Dedifferentiated amniotic fluid mesenchymal stem cell (primary cell): ENCODE measurements around the gene IFT25.
"Not testable (repeated sequence)": the region's sequence is repeated elsewhere in the genome, so short reads cannot be mapped to it uniquely, and the experiment has no call there.

ENCODE experiments used
- DNase-seq: peaks from one replicate; pipeline ENCODE4 v3.0.0-alpha.2; 2016; ENCODE audit errors: extremely low spot score

IFT25 gene

GRCh38 chr1:53945433-53946251, at the start of gene IFT25:
TSS of gene IFT25 (minus strand) at chr1:53945699. CDS start at chr1:53940082, 5,617 bp downstream.
- peak; percentile 94 for DNase-seq

DNA sequence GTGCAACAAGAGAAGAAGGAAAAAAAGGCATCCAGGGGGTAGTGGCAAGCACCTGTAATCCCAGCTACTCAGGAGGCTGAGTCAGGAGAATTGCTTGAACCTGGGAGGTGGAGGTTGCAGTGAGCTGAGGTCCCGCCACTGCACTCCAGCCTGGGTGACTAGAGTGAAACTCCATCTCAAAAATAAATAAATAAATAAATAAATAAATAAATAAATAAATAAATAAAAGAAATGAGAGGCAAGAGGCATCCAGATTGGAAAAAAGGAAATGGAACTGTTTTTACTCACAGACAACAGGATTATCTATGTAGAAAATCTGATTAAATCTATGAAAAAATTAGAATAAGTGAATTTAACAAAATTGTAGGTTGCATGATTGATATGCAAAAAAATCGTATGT, 49.0 kb upstream of the IFT25 start:
- DNase-seq, result not testable (repeated sequence)

GRCh38 chr1:53992085-53992874, 46.8 kb upstream of the IFT25 start:
- no peak for DNase-seq

DNA sequence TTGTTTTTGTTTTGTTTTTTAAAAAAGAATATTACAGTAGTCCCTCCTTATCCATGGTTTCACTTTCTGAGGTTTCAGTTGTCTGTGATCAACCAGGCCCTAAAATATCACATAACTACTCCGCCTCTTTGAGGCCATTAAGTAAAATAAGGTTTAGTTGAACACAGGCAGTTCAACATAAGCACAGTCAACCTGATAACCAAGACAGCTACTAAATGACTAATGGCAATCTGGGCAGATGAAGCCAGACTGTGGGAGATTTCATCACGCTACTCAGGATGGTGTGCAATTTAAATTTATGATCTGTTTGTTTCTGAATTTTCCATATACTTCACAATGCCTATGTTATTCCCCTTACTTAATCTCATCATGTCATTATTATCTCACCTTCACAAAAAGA, 42.4 kb upstream of the IFT25 start:
- DNase-seq, result no peak

GRCh38 chr1:53986458-53986857, 41.0 kb upstream of the IFT25 start:
- DNase-seq, result no peak

GRCh38 chr1:53984726-53985125, 39.2 kb upstream of the IFT25 start:
- DNase-seq, result no peak

DNA sequence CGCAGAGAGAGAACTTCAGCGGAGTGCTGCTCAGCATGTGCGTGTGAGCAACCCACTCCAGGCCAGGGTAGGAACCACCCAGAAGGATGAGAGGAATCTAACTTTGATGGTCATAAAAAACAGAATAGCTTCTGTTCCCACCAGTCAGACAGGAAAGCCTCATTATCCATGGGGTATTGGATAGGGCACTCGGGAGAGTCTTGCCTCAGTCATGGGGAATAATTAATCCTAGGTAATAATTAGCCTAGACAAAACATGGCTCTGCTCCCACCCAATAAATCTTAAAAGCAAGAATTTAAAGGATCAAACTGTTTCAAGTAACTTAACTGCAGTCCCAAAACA, 37.2 kb upstream of the IFT25 start:
- DNase-seq, result no peak

DNA sequence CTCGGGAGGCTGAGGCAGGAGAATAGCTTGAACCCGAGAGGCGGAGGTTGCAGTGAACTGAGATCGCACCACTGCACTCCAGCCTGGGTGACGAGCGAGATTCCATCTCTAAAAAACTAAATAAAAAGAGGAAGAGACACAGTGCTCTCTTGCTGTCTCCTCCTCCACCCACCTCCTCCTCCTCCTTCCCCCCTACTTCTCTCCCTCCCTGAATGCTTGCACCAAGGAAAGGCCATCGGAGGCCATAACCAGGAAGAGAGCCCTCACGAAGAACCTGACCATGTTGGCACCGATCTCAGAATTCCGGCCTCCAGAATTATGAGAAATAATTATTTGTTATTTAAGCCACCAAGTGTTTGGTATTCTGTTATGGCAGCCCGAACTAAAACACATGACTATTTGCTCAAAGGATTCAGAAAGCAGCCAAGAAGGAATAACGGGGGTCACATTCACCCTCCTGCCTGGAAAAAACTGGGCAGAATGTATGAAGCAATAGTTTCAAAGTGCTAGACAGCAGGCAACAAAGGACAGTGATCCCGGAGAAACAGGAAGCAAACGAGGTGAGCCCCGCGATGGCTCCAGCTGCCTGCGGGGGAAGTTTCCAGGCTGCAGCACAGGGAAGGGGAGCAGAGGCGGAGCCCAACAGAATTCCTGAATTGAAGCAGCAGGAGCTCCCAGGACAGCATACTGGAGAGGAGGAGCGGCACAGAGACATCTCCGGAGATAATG, 36.7 kb upstream of the IFT25 start:
- no peak for DNase-seq

DNA sequence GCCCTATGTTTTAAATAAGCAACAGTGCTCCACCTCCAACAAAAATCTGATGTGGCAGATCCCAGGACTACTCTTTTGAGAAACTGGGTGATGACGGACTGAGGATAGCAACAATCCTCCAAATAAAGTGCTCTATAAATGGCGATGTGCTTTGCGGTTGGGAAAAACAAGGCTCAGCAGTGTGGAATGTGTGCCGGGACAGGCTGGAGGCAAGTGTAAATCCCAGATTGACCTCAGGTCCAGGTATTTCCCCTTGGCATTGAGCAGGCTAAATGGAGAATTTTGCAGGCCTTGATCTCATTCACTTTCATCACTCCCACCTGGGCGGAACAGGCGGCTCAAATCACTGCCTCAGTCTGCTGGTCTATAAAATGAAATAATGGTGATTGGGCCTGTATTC, 35.7 kb upstream of the IFT25 start:
- DNase-seq, result no peak

DNA sequence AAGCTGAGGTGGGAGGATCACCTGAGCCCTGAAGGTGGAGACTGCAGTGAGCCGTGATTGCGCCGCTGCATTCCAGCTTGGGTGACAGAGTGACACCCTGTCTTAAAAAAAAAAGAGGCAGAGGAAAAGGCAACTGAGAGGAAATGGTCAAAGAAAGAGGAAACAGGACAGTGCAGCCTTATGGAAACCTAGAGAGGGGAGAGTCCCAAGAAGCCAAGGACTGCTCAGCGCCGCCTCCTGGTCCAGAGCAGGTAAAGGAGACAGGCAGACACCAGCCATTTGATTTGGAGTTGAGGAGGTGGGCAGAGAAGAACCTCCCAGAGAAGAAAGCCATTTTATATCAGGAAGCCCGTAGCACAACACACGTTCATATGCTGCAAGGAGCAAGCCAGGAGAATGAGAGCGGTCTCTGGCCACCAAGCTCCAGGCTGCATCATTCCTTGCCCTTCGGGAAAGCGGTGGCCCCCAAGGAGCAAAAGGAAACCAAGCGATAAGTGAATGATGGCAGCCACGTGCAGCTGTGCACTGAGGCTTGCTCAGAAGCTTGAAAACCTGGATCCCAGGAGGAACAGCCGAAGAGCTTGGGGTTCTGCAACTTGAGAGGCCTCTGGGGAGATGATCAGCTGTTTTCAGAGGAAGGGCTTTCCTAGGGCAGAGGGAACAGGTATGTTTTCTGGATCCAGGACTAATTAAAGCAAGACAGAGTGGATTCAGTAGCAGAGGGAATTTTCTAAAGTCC, 34.4 kb upstream of the IFT25 start:
- no peak for DNase-seq

DNA sequence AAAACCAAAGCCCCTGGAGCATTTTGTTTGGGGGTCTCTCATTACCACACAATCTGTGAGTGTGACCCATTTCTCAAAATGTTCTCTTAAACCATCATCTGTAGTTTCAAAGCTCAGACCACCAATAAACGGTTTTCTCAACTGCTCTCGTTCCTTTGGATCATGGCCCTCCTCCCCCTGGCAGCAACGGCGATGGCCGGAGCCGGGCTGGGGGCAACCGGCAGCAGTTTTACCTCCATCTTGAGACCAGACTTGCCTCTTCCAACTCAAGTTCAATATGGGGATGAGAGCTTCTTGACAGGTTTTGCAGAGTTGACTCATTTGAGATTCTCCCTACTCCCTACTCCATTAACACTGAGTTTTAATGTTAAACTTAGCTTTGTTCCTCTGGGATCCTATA, 30.4 kb upstream of the IFT25 start:
- no peak for DNase-seq

DNA sequence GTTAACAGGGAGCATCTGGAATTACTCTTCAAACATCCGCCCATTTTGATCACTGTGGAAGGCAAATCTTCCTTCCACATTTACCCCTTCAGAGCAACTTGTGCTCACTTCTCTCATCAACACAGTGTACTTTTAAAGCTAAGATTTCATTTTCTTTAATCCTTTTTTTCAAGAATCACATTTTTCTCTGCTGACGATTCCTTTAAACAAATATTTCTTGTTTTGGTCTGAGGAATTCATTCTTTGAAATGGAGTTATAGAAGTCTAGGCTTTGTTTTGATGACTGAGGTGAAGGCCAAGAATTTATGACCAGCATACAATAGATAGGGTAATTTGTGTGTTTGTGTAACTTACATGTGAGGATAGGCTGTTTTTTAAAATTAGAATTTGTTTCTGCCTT, 26.2 kb upstream of the IFT25 start:
- DNase-seq, result peak; percentile 36

DNA sequence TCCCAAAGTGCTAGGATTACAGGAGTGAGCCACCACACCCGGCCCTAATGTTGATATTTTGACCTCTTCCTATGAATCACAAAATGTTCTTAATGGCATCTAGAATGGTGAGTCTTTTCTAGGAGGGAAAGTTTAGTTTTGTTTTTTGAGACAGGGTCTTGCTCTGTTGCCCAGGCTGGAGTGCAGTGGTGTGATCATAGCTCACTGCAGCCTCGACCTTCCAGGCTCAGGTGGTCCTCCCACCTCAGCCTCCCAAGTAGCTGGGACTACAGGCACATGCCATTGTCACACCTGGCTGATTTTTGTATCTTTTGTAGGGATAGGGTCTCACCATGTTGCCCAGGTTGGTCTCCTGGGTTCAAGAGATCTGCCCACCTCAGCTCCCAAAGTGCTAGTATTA, 23.8 kb upstream of the IFT25 start:
- DNase-seq, result not testable (repeated sequence)

DNA sequence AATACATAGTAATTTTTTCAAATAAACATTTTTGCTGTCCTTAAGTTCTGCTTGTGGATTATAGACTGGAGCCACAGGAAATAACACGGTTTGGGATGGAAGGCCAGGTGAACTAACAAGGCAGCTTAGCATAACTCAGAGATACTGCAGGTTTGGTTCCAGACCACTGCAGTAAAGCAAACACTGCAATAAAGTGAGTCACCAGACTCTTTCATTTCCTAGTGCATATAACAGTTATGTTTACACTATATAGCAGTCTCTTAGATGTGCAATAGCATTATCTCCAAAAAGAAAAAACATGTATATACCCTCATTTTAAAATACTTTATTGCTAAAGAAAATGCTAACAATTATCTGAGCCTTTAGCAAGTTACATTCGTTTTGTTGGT, 22.6 kb upstream of the IFT25 start:
- no peak for DNase-seq

- no peak for DNase-seq
These were observed 22.1 kb upstream of the IFT25 start for GRCh38 chr1:53967409-53968124.

DNA sequence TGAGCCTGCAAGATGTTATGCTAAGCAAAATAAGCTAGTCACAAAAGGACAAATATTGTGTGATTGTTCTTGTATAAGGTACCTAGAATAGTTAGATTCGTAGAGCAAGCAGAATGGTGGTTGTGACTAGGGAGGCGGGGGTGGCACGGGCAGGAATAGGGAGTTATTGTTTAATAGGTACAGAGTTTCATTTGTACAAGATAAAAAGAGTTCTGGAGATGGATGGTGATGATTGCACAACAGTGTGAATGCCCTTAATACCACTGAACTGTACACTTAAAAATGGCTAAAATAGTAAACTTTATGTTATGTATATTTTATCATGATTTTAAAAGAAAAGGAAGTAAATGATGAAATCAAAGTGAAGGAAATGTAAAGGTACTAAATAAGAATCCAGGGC, 21.3 kb upstream of the IFT25 start:
- DNase-seq, result no peak

- DNase-seq, result no peak
These were observed 18.6 kb upstream of the IFT25 start for GRCh38 chr1:53964109-53964508.

GRCh38 chr1:53963460-53963859, 18.0 kb upstream of the IFT25 start:
- no peak for DNase-seq

GRCh38 chr1:53962395-53962794, 16.9 kb upstream of the IFT25 start:
- DNase-seq, result no peak

DNA sequence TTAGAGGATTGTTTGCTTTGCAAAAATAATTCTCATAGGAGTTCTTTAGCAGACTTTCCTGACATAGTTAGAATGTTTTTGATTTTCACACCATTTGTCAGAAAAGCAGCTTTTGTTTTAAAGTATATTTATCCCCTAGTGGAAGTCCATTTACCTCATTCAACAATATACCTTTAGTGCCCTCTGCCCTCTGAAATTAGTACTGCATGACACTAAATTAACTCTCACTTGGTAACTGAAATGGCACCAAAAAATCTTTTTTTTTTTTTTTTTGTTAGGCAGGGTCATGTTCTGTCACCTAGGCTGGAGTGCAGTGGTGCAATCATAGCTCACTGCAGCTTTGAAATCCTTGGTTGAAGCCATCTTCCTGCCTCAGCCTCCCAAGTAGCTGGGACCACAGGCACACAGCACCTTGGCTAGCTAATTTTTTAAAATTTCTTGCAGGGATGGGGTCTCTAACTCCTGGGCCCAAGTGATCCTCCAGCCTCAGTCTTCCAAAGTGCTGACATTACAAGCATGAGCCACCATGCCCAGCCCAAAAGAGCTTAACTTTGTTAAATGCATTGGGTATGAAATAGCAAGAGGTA, 14.3 kb upstream of the IFT25 start:
- DNase-seq, result no peak
